ENCODE results near the gene ACAP1.
A peak's percentile ranks its signal among the peaks of the same experiment; 100 is the strongest.

ACAP1 gene

GRCh38 chr17:7389924-7390910 lies 53.9 kb downstream of the ACAP1 start:
- no peak for DNase-seq (ENCODE audit: low read depth)

DNA sequence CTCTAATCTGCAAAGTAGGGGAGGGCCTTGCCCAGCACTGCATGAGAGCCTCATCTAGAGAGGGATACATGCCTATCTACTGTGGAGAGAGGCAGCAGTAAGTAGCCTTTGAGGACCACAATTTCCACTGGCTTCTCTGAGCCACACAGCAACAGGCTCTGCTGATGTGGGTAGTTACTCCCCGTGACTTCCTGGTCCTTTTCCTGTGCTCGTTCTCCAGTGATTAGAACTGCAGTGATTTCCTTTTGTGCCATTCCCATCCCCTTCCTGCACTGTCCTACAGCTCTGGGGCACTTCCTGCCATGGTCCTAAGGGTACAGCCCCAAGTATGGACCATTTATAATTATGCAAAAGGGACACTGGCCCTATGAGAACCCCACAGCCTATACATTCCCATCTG lies 55.0 kb downstream of the ACAP1 start:
- DNase-seq (ENCODE audit: low read depth) = no peak

- DNase-seq (ENCODE audit: low read depth) = no peak
Measured at GRCh38 chr17:7392696-7393612, 56.6 kb downstream of the ACAP1 start.

DNA sequence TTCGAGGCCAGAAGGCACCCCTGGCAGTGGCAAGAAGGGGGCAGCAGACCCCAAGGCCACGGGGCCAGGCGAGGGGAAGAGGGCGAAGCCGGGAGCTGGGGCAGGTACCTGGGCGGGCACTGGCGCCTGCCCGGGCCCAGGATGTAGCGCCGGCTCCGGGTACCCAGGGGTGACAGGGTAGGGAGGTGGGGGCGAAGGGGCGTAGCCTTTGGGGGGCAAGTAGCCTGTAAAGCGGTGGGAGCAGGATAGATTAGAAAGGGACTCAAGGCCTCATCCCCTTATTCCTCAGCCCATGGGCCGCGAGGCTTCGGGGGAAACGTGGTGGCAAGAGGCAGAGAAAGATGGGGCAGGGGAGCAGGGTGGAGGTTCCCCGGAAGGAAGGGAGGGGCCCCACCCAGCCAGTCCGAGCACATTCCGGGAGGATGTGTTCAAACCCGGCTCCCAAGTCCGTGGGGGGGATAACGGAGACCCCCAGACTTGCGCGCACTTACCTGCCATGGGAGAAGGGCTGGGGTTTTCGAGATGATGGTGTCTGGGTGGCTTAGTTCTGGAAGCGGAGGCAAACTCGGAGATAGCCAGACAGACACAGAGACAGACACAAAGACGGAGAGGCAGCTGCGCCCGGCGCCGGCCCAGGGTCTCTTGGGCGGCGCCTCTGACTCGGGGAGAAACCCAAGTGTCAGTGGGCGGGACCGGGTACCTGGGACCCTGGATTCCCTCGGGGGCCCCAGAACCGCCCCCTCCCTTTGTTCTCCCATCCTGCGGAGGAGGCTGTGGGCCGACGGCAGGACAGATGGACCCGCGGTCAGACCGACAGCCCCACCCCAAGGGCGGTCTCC lies 57.5 kb downstream of the ACAP1 start:
- DNase-seq (ENCODE audit: low read depth) = no peak

DNA sequence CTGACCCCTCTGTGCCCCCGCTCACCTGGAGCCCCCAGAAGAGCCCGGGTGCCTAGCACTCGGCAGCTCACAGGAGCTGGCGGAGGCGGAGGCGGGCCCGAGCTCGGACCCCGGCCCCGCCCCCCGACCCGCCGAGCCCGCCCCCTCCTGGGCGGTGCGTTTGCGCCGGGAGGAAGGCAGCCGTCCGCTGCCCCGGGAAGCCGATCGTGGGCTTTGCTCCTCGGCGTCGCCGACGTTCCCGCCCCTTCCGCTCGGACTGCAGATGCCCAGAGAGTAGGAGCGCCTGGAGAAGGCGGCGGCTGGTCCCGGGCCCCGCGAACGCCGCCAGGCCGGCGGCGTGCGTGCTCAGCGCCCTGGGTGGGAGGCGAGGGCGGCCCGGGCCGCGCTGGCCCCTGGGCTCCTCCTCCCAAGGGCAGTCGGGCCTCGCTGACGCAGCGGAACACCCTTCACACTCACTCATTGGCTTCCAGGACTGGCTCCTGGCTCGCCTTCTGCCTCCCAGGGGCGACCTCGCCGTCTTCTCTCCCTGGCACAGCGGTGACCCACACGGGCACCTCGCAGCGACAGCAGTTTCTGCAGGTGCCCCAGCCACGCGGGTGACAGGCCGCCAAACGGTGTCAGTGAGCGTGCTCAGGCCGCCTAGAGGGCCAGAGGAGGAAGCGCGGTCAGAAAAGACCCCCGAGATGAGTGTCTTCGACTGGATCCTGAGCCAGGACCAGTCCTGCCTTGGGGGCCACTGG lies 58.3 kb downstream of the ACAP1 start, which contains the start of gene PLSCR3:
Gene PLSCR3, minus strand, starts transcription at position 74 of the 740 bp plus-strand sequence. CDS start 415 bp downstream, outside the sequence.
- peak; percentile 50 for DNase-seq (ENCODE audit: low read depth)

- no peak for DNase-seq (ENCODE audit: low read depth)
Measured at GRCh38 chr17:7396147-7396546, 59.8 kb downstream of the ACAP1 start.

- no peak for DNase-seq (ENCODE audit: low read depth)
Measured at GRCh38 chr17:7398612-7399011, 62.3 kb downstream of the ACAP1 start.

All from HS-27A (cell line).